Erythroblast (primary cell): Measurements from ENCODE around the gene YPEL1.

Source experiments
- GATA1 ChIP-seq: IDR thresholded peaks from 2 replicates; pipeline ENCODE4 v1.6.1; 2011; ENCODE audit warnings: low read depth, mild to moderate bottlenecking, control low read depth, low read length, moderate library complexity
- POLR2A ChIP-seq: IDR thresholded peaks from 2 replicates; pipeline ENCODE4 v1.6.1; 2011; ENCODE audit warnings: mild to moderate bottlenecking, low read length

- TF ChIP-seq POLR2A (no peak), GATA1 (no peak)
Measured at GRCh38 chr22:21674638-21675245, 60.9 kb downstream of the YPEL1 start.
